K562 (cell line): ENCODE measurements around the gene FANCD2. TPM values are rescaled to one million over a fixed set of nuclear protein-coding genes. Genes with fewer than 3 reads are reported as not detected.

Source experiments
- ATAC-seq: fragments of 200-7000 bp; cut with Tn5 transposase; 3 replicates; pipeline ENCODE4 v1.9.1; 2020; ENCODE audit warnings: moderate library complexity
- BruUV-seq: library from RNA; stranded (reverse); fragments of 400-500 nt; replicated peaks from 2 replicates; lab custom pipeline; 2021; lab: Mats Ljungman, UMichigan
- CTCF ChIA-PET: fragments of 300-600 bp; formaldehyde crosslinking; extraction: SDS; loops from one replicate; lab custom pipeline; 2021; ENCODE audit warnings: low intra/inter-chr PET ratio; lab: Yijun Ruan, JAX
- POLR2A ChIA-PET: fragments of 300-600, 350-650 bp; sonication (Branson Sonifier 250); formaldehyde crosslinking; extraction: SDS; loops from one replicate; lab custom pipeline; 2021; ENCODE audit warnings: antibody characterized with exemption, inconsistent platforms; lab: Yijun Ruan, JAX
- DNase-seq, 4 experiments: peaks; one replicate each; pipeline versions ENCODE4 v3.0.0 to v3.0.0-alpha.2; 2011 to 2018; ENCODE audit warnings: low spot score in 3 of 4, mixed read lengths in 3 of 4; ENCODE audit errors: extremely low read depth in 1 of 4
- FAIRE-seq: peaks from 2 replicates; lab custom pipeline; 2011; peaks lifted over from hg19 to GRCh38; lab: Jason Lieb, UNC
- H2AFZ ChIP-seq: 2 replicates; pipeline ENCODE4 v1.6.0; 2011; ENCODE audit warnings: low read depth, low read length, control low read depth, inconsistent platforms
- H3K27ac ChIP-seq: fragments of 200-600 bp; 3 replicates; pipeline ENCODE4 v1.8.0; 2011; ENCODE audit warnings: low read depth, mild to moderate bottlenecking, control low read depth, inconsistent platforms, low read length, moderate library complexity, mixed read lengths; ENCODE audit errors: extremely low read depth
- H3K27me3 ChIP-seq, 2 experiments: fragments of 300-600 bp in 1 of 2; 2 replicates in 1 of 2; 3 replicates in 1 of 2; pipeline versions ENCODE4 v1.6.0 to v1.8.0; 2011; ENCODE audit warnings: inconsistent platforms in 2 of 2, low read length in 2 of 2, mild to moderate bottlenecking in 1 of 2, mixed read lengths in 1 of 2, moderate library complexity in 1 of 2; ENCODE audit not compliant: control insufficient read depth in 2 of 2, insufficient read depth in 2 of 2
- H3K36me3 ChIP-seq: fragments of 300-600 bp; 3 replicates; pipeline ENCODE4 v1.8.0; 2011; ENCODE audit warnings: mild to moderate bottlenecking, low read length, inconsistent platforms; ENCODE audit not compliant: control insufficient read depth, insufficient read depth
- H3K4me1 ChIP-seq, 2 experiments: fragments of 200-600 bp in 1 of 2; replicated peaks in 1 of 2; 2 replicates in 1 of 2; 3 replicates in 1 of 2; pipeline versions ENCODE4 v1.5.1 to v1.8.0; 2011; ENCODE audit warnings: inconsistent platforms in 2 of 2, low read length in 2 of 2, mild to moderate bottlenecking in 1 of 2, mixed read lengths in 1 of 2, moderate library complexity in 1 of 2; ENCODE audit not compliant: control insufficient read depth in 2 of 2, insufficient read depth in 2 of 2
- H3K4me2 ChIP-seq: 2 replicates; pipeline ENCODE4 v1.6.1; 2011; ENCODE audit warnings: low read length, control low read depth, inconsistent platforms, mixed read lengths; ENCODE audit not compliant: insufficient read depth
- H3K4me3 ChIP-seq: fragments of 200-600 bp; sonication (generic), shearing (Covaris generic); 2 replicates; pipeline ENCODE4 v1.5.1; 2016; ENCODE audit warnings: control low read depth, inconsistent platforms
- H3K79me2 ChIP-seq: fragments of 200-600 bp; 3 replicates; pipeline ENCODE4 v1.8.0; 2011; ENCODE audit warnings: low read length, inconsistent platforms; ENCODE audit not compliant: control insufficient read depth, insufficient read depth
- H3K9ac ChIP-seq, 2 experiments: 2 replicates each; pipeline versions ENCODE4 v1.6.0 to v1.6.1; 2011; ENCODE audit warnings: low read depth in 2 of 2, low read length in 2 of 2, control low read depth in 1 of 2, inconsistent platforms in 1 of 2, mild to moderate bottlenecking in 1 of 2, mixed read lengths in 1 of 2; ENCODE audit not compliant: insufficient read depth in 1 of 2
- H3K9me1 ChIP-seq: one replicate; pipeline ENCODE4 v1.6.0; 2011; ENCODE audit warnings: inconsistent platforms, mild to moderate bottlenecking, low read length, moderate library complexity; ENCODE audit not compliant: control insufficient read depth, insufficient read depth
- H3K9me3 ChIP-seq: replicated peaks from 2 replicates; pipeline ENCODE4 v1.5.1; 2011; ENCODE audit warnings: low read depth, low read length, inconsistent platforms; ENCODE audit not compliant: control insufficient read depth, insufficient read depth
- H4K20me1 ChIP-seq: replicated peaks from 2 replicates; pipeline ENCODE4 v1.6.1; 2011; ENCODE audit warnings: low read length, inconsistent platforms, mixed read lengths; ENCODE audit not compliant: control insufficient read depth, insufficient read depth
- BMI1 ChIP-seq: fragments of 150-350 bp; IDR thresholded peaks from 2 replicates; pipeline ENCODE4 v1.6.1; 2014; ENCODE audit warnings: low read length
- ETS2 ChIP-seq: IDR thresholded peaks from 2 replicates; pipeline ENCODE4 v1.6.1; 2016; ENCODE audit warnings: borderline replicate concordance, missing genetic modification characterization, mild to moderate bottlenecking, moderate library complexity, missing compliant biosample characterization; ENCODE audit not compliant: poor library complexity, severe bottlenecking
- FIP1L1 ChIP-seq: fragments of 200-400 bp; formaldehyde crosslinking; IDR thresholded peaks from 2 replicates; pipeline ENCODE4 v1.6.1; 2018; ENCODE audit warnings: mild to moderate bottlenecking, low read depth, low read length; ENCODE audit not compliant: poor library complexity, severe bottlenecking
- HLTF ChIP-seq: fragments of 450-650 bp; IDR thresholded peaks from 2 replicates; pipeline ENCODE4 v1.6.1; 2016
- HNRNPUL1 ChIP-seq: fragments of 200-400 bp; formaldehyde crosslinking; IDR thresholded peaks from 2 replicates; pipeline ENCODE4 v1.6.1; 2017; ENCODE audit warnings: low read length
- MAFF ChIP-seq: IDR thresholded peaks from 2 replicates; pipeline ENCODE4 v1.6.1; 2012; ENCODE audit warnings: low read length, improper control_type of control experiment
- NFE2 ChIP-seq: IDR thresholded peaks from 2 replicates; pipeline ENCODE4 v1.6.1; 2014; ENCODE audit warnings: antibody characterized with exemption, low read depth
- NR2C1 ChIP-seq, 2 experiments: fragments of 450-650 bp; IDR thresholded peaks; 2 replicates each; pipeline ENCODE4 v1.6.1; 2017; ENCODE audit warnings: mild to moderate bottlenecking in 2 of 2, antibody characterized with exemption in 1 of 2, inconsistent platforms in 1 of 2, missing compliant biosample characterization in 1 of 2, missing genetic modification characterization in 1 of 2
- ZNF146 ChIP-seq: IDR thresholded peaks from one replicate; pipeline ENCODE4 v1.6.1; 2018; ENCODE audit warnings: missing compliant biosample characterization; ENCODE audit not compliant: unreplicated experiment
- ZNF324 ChIP-seq: fragments of 250-450 bp; sonication (Bioruptor Pico); IDR thresholded peaks from 2 replicates; pipeline ENCODE4 v1.4.0; 2020; ENCODE audit warnings: mild to moderate bottlenecking
- WGBS: fragments of 100-300 bp; shearing (Covaris generic); methylation state at CpG from one replicate; pipeline ENCODE4 v1.1.6; 2016; ENCODE audit warnings: low coverage, mixed read lengths; ENCODE audit not compliant: insufficient coverage; ENCODE audit errors: missing lambda C conversion rate; 5-methylcytosine and 5-hydroxymethylcytosine counted together
- in situ Hi-C: fragments of 300-500 bp; cut with MboI; formaldehyde crosslinking; loops from 4 replicates; pipeline ENCODE4 v1.15.0; 2018; ENCODE audit warnings: inconsistent platforms, mixed read lengths
- intact Hi-C: fragments of 100-400 bp; cut with micrococcal nuclease; formaldehyde crosslinking; loops from 2 replicates; pipeline ENCODE4 v1.14.2; 2022
- polyA plus RNA-seq, 8 experiments: library from polyadenylated mRNA; depleted of rRNA in 4 of 8; stranded (reverse) in 5 of 8; unstranded in 3 of 8; fragments of >200 nt; fragmentation: Nextera tagmentation in 2 of 8; fragmentation: Illumina TruSeq in 1 of 8; extraction: Ambion mirVana in 2 of 8; extraction: Trizol in 1 of 8; gene quantifications; 2 replicates each; pipeline versions ENCODE4 v1.2.1 to v1.2.3, GENCODE V29; 2011 to 2014; ENCODE audit warnings: inconsistent platforms in 1 of 8, missing spikeins in 1 of 8
- total RNA-seq, 7 experiments: library from RNA; depleted of rRNA in 6 of 7; stranded (reverse); fragments of >200 nt in 6 of 7; fragmentation: Illumina TruSeq in 2 of 7; extraction: Trizol in 2 of 7; gene quantifications; 2 replicates each; pipeline versions ENCODE4 v1.2.1 to v1.2.3, GENCODE V29; 2011 to 2021; ENCODE audit warnings: low replicate concordance in 1 of 7
- TF ChIP-seq, protein P1 (sequence below): sonication (generic); formaldehyde crosslinking; IDR thresholded peaks from 2 replicates; pipeline ENCODE4 v1.8.0; 2023; ENCODE audit warnings: missing genetic modification reagents, mild to moderate bottlenecking, borderline replicate concordance
- TF ChIP-seq, protein P2 (sequence below): fragments of 450-650 bp; formaldehyde crosslinking; conservative IDR thresholded peaks from 2 replicates; pipeline ENCODE4 v1.4.0; 2022; ENCODE audit warnings: mild to moderate bottlenecking, missing genetic modification characterization
- TF ChIP-seq, protein P3 (sequence below): fragments of 250-450 bp; sonication (Bioruptor Pico); IDR thresholded peaks from 2 replicates; pipeline ENCODE4 v1.5.0; 2022; ENCODE audit warnings: mild to moderate bottlenecking

The FANCD2 gene
- total and polyA plus RNA-seq, 9 of the 15 experiments (the other 6 are each of a cell fraction or from before 2014, with no cell fraction given): 59.4 to 137 (median 96.1) TPM

DNA sequence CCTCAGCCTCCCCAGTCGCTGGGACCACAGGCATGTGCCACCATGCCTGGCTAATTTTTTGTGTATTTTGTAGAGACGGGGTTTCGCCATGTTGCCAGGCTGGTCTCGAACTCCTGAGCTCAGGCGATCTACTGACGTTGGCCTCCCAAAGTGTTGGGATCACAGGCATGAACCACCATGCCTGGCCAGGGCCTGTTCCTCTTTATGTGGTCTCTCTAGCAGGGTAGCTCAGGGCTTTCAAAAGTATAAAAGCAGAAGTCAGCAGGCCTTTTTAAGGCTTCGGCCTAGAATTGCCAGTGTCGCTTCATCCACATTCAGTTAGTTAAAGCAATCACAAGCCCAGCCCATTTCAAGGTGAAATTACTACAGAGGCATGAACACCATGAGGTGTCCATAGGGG lies 123.0 kb downstream of the FANCD2 start (continued):
- TF ChIP-seq, protein P1, sequence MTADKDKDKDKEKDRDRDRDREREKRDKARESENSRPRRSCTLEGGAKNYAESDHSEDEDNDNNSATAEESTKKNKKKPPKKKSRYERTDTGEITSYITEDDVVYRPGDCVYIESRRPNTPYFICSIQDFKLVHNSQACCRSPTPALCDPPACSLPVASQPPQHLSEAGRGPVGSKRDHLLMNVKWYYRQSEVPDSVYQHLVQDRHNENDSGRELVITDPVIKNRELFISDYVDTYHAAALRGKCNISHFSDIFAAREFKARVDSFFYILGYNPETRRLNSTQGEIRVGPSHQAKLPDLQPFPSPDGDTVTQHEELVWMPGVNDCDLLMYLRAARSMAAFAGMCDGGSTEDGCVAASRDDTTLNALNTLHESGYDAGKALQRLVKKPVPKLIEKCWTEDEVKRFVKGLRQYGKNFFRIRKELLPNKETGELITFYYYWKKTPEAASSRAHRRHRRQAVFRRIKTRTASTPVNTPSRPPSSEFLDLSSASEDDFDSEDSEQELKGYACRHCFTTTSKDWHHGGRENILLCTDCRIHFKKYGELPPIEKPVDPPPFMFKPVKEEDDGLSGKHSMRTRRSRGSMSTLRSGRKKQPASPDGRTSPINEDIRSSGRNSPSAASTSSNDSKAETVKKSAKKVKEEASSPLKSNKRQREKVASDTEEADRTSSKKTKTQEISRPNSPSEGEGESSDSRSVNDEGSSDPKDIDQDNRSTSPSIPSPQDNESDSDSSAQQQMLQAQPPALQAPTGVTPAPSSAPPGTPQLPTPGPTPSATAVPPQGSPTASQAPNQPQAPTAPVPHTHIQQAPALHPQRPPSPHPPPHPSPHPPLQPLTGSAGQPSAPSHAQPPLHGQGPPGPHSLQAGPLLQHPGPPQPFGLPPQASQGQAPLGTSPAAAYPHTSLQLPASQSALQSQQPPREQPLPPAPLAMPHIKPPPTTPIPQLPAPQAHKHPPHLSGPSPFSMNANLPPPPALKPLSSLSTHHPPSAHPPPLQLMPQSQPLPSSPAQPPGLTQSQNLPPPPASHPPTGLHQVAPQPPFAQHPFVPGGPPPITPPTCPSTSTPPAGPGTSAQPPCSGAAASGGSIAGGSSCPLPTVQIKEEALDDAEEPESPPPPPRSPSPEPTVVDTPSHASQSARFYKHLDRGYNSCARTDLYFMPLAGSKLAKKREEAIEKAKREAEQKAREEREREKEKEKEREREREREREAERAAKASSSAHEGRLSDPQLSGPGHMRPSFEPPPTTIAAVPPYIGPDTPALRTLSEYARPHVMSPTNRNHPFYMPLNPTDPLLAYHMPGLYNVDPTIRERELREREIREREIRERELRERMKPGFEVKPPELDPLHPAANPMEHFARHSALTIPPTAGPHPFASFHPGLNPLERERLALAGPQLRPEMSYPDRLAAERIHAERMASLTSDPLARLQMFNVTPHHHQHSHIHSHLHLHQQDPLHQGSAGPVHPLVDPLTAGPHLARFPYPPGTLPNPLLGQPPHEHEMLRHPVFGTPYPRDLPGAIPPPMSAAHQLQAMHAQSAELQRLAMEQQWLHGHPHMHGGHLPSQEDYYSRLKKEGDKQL: no peak
- TF ChIP-seq NR2C1 (IDR thresholded peaks at IDR 0.05): no peak
- no peak for TF ChIP-seq NR2C1 (tag; IDR thresholded peaks at IDR 0.05)
- TF ChIP-seq BMI1: no peak

DNA sequence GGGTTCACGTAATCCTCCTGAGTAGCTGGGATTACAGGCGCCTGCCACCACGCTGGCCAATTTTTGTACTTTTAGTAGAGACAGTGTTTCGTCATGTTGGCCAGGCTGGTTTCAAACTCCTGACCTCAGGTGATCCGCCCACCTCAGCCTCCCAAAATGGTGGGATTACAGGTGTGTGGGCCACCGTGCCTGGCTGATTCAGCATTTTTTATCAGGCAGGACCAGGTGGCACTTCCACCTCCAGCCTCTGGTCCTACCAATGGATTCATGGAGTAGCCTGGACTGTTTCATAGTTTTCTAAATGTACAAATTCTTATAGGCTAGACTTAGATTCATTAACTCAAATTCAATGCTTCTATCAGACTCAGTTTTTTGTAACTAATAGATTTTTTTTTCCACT lies 124.8 kb downstream of the FANCD2 start:
- H3K9ac ChIP-seq: no peak overlapping the region
- WGBS: 67% methylated on average over 6 of the region's 6 CpGs
- in situ Hi-C loops (no loop called here), intact Hi-C loops (no loop called here)
- H3K36me3 ChIP-seq: peaks cover 70% of the 10 kb centered on the region
- ATAC-seq (no peak), DNase-seq (peak in 1 of 4 experiments; percentile 23), FAIRE-seq (no peak)
- H3K79me2 ChIP-seq: peaks cover 15% of the 10 kb centered on the region
- H3K27ac ChIP-seq: no peak overlapping the region
- no peaks in the 10 kb centered on the region; the same call in 1 of the 2 replicates for H4K20me1 ChIP-seq
- no peak overlapping the region for H3K4me2 ChIP-seq
- H3K4me1 ChIP-seq: no peaks in the 10 kb centered on the region; a peak in 1 of 5 replicates
- no peak overlapping the region for H3K4me3 ChIP-seq
- ChIA-PET CTCF (interaction anchor here (0.6 kb wide), 1 partner anchor 115 kb away, joined by 3 read pairs; no protein-coding TSS in a partner anchor), POLR2A (interaction anchor here (0.6 to 1.9 kb wide), 5 partner anchors 9 to 217 kb away, joined by 3 to 9 read pairs (median 4); partner anchors contain the start of genes CRELD1 and VHL)
- no peaks in the 10 kb centered on the region for H3K9me1 ChIP-seq
- H2AFZ ChIP-seq: no peak overlapping the region
- H3K27me3 ChIP-seq: no peaks in the 10 kb centered on the region
- H3K9me3 ChIP-seq: no peaks in the 10 kb centered on the region
- BruUV-seq: no TSS peak
- TF ChIP-seq ZNF324 (no peak), MAFF (peak; percentile 15; the same call in 1 of the 2 replicates), HLTF (no peak), HNRNPUL1 (no peak), ZNF146 (no peak), ETS2 (tag) (no peak), NFE2 (peak; percentile 23; the same call in 1 of the 2 replicates), FIP1L1 (no peak)
- TF ChIP-seq, protein P2, sequence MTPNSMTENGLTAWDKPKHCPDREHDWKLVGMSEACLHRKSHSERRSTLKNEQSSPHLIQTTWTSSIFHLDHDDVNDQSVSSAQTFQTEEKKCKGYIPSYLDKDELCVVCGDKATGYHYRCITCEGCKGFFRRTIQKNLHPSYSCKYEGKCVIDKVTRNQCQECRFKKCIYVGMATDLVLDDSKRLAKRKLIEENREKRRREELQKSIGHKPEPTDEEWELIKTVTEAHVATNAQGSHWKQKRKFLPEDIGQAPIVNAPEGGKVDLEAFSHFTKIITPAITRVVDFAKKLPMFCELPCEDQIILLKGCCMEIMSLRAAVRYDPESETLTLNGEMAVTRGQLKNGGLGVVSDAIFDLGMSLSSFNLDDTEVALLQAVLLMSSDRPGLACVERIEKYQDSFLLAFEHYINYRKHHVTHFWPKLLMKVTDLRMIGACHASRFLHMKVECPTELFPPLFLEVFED (CRISPR knock-in tag): no peak
- TF ChIP-seq, protein P3, sequence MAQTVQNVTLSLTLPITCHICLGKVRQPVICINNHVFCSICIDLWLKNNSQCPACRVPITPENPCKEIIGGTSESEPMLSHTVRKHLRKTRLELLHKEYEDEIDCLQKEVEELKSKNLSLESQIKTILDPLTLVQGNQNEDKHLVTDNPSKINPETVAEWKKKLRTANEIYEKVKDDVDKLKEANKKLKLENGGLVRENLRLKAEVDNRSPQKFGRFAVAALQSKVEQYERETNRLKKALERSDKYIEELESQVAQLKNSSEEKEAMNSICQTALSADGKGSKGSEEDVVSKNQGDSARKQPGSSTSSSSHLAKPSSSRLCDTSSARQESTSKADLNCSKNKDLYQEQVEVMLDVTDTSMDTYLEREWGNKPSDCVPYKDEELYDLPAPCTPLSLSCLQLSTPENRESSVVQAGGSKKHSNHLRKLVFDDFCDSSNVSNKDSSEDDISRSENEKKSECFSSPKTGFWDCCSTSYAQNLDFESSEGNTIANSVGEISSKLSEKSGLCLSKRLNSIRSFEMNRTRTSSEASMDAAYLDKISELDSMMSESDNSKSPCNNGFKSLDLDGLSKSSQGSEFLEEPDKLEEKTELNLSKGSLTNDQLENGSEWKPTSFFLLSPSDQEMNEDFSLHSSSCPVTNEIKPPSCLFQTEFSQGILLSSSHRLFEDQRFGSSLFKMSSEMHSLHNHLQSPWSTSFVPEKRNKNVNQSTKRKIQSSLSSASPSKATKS (CRISPR knock-in tag): no peak
